Measurements from ENCODE around the gene GTPBP3.
"Not testable (repeated sequence)": the region's sequence is repeated elsewhere in the genome, so short reads cannot be mapped to it uniquely, and the experiment has no call there.

The GTPBP3 gene, protein sequence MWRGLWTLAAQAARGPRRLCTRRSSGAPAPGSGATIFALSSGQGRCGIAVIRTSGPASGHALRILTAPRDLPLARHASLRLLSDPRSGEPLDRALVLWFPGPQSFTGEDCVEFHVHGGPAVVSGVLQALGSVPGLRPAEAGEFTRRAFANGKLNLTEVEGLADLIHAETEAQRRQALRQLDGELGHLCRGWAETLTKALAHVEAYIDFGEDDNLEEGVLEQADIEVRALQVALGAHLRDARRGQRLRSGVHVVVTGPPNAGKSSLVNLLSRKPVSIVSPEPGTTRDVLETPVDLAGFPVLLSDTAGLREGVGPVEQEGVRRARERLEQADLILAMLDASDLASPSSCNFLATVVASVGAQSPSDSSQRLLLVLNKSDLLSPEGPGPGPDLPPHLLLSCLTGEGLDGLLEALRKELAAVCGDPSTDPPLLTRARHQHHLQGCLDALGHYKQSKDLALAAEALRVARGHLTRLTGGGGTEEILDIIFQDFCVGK

DNA sequence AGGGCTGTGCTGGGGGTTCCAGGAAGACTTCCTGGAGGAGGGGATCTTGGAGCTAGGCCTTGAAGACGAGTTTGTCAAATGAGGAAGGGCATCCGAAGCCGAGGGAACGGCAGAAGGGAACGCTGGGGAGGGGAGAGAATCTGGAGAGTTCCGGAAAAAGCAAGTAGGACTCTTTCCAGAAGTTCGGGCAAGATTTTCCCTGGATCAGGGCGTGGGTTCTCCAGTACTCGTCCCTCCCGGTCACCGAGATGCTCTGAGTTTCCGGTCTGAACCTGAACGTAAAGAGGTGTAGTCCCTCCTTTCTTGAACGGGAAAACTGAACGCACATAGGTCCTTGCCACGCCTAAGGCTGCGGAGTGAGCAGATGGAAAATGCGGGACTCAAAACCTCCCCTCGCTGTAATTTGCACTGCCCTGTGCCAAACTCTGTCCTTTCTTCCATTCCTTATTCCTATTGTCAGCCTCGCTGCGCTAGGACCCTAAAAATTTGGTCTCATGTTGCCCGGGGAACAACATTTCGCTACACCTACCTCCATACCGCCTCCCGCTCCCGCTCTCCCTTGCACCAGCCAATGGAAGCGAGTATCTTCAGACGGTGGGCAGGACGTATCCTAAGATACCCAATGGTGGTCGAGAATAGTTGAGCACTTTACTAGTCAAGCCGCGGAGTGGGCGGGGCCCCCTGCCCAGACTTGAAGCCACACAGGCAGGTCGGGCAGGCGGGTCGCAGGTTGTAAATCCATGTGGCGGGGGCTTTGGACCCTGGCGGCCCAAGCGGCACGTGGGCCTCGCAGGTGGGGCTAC, at the start of gene GTPBP3:
TSS of gene GTPBP3 (plus strand) at position 682 of the 803 bp plus-strand sequence. CDS start at position 741, 59 bp downstream.
- Histone ChIP-seq H3K27me3 (ENCODE audit: control insufficient read depth, insufficient read depth, low read length) (no peaks in the 10 kb centered on the region), H3K36me3 (ENCODE audit: control insufficient read depth, insufficient read depth, low read length) (peaks cover 13% of the 10 kb centered on the region), H3K4me3 (ENCODE audit: low read depth, low read length) (peak within 1 kb of the TSS; percentile 99), H3K9ac (ENCODE audit: low read depth, low read length) (peak within 1 kb of the TSS; percentile 84), H3K4me1 (ENCODE audit: control insufficient read depth, insufficient read depth, low read length) (peaks cover 2% of the 10 kb centered on the region), H3K9me3 (ENCODE audit: control insufficient read depth, insufficient read depth, low read length) (no peaks in the 10 kb centered on the region)

DNA sequence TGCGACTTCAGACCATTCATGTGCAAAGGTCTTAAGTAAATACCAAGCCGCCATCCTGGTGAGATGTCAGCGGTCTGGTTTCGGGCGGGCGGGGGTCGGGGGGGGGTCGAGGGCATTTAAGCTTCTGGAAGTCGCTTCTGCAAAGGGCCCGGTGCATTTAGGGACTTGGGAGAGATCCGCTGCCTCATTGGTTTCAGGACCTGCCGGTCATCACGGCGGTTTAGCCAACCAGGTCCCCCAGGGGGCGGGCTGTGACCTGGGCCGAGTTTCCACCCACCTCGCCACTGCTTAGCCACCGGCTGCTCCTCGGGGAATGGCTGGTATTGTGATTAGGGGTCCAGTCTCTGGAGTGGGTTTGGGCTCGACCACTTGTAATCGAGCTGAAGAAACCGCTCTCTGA, 47.9 kb upstream of the GTPBP3 start:
- Histone ChIP-seq H3K27me3 (ENCODE audit: control insufficient read depth, insufficient read depth, low read length) (no peaks in the 10 kb centered on the region), H3K9ac (ENCODE audit: low read depth, low read length) (no peak overlapping the region), H3K9me3 (ENCODE audit: control insufficient read depth, insufficient read depth, low read length) (no peaks in the 10 kb centered on the region), H3K4me1 (ENCODE audit: control insufficient read depth, insufficient read depth, low read length) (peaks cover 2% of the 10 kb centered on the region), H3K36me3 (ENCODE audit: control insufficient read depth, insufficient read depth, low read length) (peaks cover 15% of the 10 kb centered on the region), H3K4me3 (ENCODE audit: low read depth, low read length) (peak overlapping the region; percentile 32)

- Histone ChIP-seq H3K27me3 (ENCODE audit: control insufficient read depth, insufficient read depth, low read length) (no peaks in the 10 kb centered on the region), H3K4me1 (ENCODE audit: control insufficient read depth, insufficient read depth, low read length) (peaks cover 2% of the 10 kb centered on the region), H3K9ac (ENCODE audit: low read depth, low read length) (peak overlapping the region; percentile 37), H3K9me3 (ENCODE audit: control insufficient read depth, insufficient read depth, low read length) (no peaks in the 10 kb centered on the region), H3K4me3 (ENCODE audit: low read depth, low read length) (peak overlapping the region; percentile 78), H3K36me3 (ENCODE audit: control insufficient read depth, insufficient read depth, low read length) (peaks cover 7% of the 10 kb centered on the region)
These were observed 44.9 kb upstream of the GTPBP3 start for GRCh38 chr19:17292301-17293074.

- H3K36me3 ChIP-seq (ENCODE audit: control insufficient read depth, insufficient read depth, low read length) = peaks cover 10% of the 10 kb centered on the region
- no peaks in the 10 kb centered on the region for H3K27me3 ChIP-seq (ENCODE audit: control insufficient read depth, insufficient read depth, low read length)
- peaks cover 2% of the 10 kb centered on the region for H3K4me1 ChIP-seq (ENCODE audit: control insufficient read depth, insufficient read depth, low read length)
- H3K9ac ChIP-seq (ENCODE audit: low read depth, low read length) = no peak overlapping the region
- H3K9me3 ChIP-seq (ENCODE audit: control insufficient read depth, insufficient read depth, low read length) = no peaks in the 10 kb centered on the region
- peak overlapping the region; percentile 45 for H3K4me3 ChIP-seq (ENCODE audit: low read depth, low read length)
These were observed 43.7 kb upstream of the GTPBP3 start for GRCh38 chr19:17293605-17294004.

GRCh38 chr19:17294051-17294891, 43.1 kb upstream of the GTPBP3 start:
- Histone ChIP-seq H3K9me3 (ENCODE audit: control insufficient read depth, insufficient read depth, low read length) (no peaks in the 10 kb centered on the region), H3K27me3 (ENCODE audit: control insufficient read depth, insufficient read depth, low read length) (no peaks in the 10 kb centered on the region), H3K36me3 (ENCODE audit: control insufficient read depth, insufficient read depth, low read length) (peaks cover 10% of the 10 kb centered on the region), H3K4me1 (ENCODE audit: control insufficient read depth, insufficient read depth, low read length) (peaks cover 2% of the 10 kb centered on the region), H3K4me3 (ENCODE audit: low read depth, low read length) (peak overlapping the region; percentile 53), H3K9ac (ENCODE audit: low read depth, low read length) (no peak overlapping the region)

DNA sequence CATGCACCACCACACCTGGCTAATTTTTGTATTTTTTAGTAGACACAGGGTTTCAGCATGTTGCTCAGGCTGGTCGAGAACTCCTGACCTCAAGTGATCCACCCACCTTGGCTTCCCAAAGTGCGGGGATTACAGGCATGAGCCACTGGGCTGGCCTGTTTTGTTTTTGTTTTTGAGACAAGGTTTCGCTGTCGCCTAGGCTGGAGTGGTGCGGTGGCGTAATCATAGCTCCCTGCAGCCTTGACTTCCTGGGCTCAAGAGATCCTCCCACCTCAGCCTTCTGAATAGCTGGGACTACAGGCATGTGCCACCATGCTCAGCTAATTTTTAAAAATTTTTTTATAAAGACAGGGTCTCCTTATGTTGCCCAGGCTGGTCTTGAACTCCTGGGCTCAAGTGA, 41.8 kb upstream of the GTPBP3 start:
- H3K36me3 ChIP-seq (ENCODE audit: control insufficient read depth, insufficient read depth, low read length) = peaks cover 10% of the 10 kb centered on the region
- not testable (repeated sequence) for H3K9me3 ChIP-seq (ENCODE audit: control insufficient read depth, insufficient read depth, low read length); H3K9ac ChIP-seq (ENCODE audit: low read depth, low read length); H3K4me1 ChIP-seq (ENCODE audit: control insufficient read depth, insufficient read depth, low read length); H3K27me3 ChIP-seq (ENCODE audit: control insufficient read depth, insufficient read depth, low read length); H3K4me3 ChIP-seq (ENCODE audit: low read depth, low read length)

GRCh38 chr19:17296273-17296672, 41.1 kb upstream of the GTPBP3 start:
- Histone ChIP-seq H3K9me3 (ENCODE audit: control insufficient read depth, insufficient read depth, low read length) (no peaks in the 10 kb centered on the region), H3K4me3 (ENCODE audit: low read depth, low read length) (no peak overlapping the region), H3K36me3 (ENCODE audit: control insufficient read depth, insufficient read depth, low read length) (peaks cover 16% of the 10 kb centered on the region), H3K27me3 (ENCODE audit: control insufficient read depth, insufficient read depth, low read length) (no peaks in the 10 kb centered on the region), H3K4me1 (ENCODE audit: control insufficient read depth, insufficient read depth, low read length) (peaks cover 2% of the 10 kb centered on the region), H3K9ac (ENCODE audit: low read depth, low read length) (no peak overlapping the region)

DNA sequence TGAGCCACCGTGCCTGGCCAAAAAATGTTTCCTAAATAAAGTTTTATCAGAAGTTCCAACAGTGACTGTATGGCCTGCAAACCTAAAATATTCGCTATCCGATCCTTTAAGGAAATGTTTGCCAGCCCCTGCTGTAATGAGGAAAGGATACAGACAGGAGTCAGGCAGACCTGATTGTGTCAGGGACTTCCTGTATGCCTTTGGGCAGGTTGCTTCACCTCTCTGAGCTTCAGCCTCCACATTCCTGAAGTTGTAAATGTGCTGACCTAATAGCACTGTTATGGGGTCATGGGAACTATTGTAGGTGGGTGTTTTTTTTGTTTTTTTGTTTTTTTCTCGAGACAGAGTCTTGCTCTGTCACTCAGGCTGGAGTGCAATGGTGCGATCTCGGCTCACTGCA, 40.4 kb upstream of the GTPBP3 start:
- Histone ChIP-seq H3K4me1 (ENCODE audit: control insufficient read depth, insufficient read depth, low read length) (peaks cover 2% of the 10 kb centered on the region), H3K4me3 (ENCODE audit: low read depth, low read length) (no peak overlapping the region), H3K36me3 (ENCODE audit: control insufficient read depth, insufficient read depth, low read length) (peaks cover 17% of the 10 kb centered on the region), H3K9ac (ENCODE audit: low read depth, low read length) (no peak overlapping the region), H3K9me3 (ENCODE audit: control insufficient read depth, insufficient read depth, low read length) (no peaks in the 10 kb centered on the region), H3K27me3 (ENCODE audit: control insufficient read depth, insufficient read depth, low read length) (no peaks in the 10 kb centered on the region)

DNA sequence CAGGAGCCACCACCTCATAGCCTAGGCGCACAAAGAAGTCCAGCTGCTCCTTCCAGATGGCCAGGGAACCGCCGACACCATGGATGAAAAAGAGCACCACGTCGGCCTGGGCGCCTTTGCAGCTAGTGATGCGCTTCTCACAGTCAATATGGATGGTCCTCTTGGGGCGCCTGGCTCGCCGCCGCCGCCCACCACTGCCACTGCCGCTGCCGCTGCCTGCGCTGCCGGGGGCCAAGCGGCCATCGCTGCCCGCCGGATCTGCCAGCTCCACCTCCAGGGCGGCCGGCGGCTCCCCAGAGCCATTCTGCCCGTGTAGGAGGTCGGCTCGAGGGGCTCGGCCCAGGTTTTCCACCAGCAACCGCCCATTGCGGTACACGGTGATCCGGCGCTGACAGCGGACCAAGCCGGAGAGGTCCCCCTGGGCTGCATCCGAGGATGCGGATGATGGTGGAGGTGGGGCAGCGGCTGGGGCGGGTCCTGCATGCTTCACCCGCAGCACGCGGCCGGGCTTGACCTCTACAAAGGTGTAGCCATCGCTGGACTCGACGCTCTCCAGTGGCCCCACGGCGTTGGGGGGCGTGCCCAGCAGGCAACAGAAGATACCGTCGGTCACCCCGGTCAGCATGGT, 36.2 kb upstream of the GTPBP3 start:
- Histone ChIP-seq H3K4me1 (ENCODE audit: control insufficient read depth, insufficient read depth, low read length) (peaks cover 10% of the 10 kb centered on the region), H3K4me3 (ENCODE audit: low read depth, low read length) (no peak overlapping the region), H3K27me3 (ENCODE audit: control insufficient read depth, insufficient read depth, low read length) (no peaks in the 10 kb centered on the region), H3K36me3 (ENCODE audit: control insufficient read depth, insufficient read depth, low read length) (peaks cover 12% of the 10 kb centered on the region), H3K9me3 (ENCODE audit: control insufficient read depth, insufficient read depth, low read length) (no peaks in the 10 kb centered on the region), H3K9ac (ENCODE audit: low read depth, low read length) (no peak overlapping the region)

DNA sequence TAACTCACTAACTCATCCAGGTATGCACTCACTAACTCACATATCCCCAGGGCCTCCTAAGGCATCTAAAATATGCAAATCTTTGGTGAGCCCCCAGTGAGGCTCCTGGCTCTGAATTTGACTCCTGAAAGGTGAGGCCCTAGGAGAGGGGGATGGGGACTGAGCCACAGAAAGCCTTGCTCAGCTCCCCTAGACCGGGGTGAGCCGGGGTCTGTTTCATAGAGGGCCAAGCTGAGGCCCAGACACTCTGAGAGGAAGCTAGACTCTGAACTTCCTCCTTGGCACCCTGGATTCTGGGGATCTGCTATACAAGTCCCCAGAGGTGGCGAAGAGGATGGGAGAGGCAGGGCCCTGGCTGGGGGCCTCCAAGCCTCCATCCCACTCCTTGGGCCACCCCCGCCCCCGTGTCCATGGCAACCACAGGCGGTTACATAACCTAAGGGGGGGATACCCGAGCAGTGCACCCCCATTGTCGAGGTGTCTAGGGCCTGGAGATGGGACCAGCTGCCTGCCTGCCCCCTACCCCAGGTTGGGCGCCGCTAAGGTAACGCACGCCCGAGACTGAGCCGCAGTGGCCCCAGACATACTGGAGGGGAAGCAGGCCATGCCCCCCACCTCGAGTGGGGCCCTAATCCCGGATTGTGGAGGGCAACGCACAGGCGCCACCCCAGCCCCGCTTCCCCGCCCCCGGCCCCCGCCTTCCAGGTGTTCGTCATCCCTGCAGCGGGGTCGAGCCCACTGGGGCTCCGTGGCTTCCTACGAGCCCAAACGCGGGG, 34.8 kb upstream of the GTPBP3 start:
- Histone ChIP-seq H3K9ac (ENCODE audit: low read depth, low read length) (no peak overlapping the region), H3K4me1 (ENCODE audit: control insufficient read depth, insufficient read depth, low read length) (peaks cover 10% of the 10 kb centered on the region), H3K9me3 (ENCODE audit: control insufficient read depth, insufficient read depth, low read length) (no peaks in the 10 kb centered on the region), H3K36me3 (ENCODE audit: control insufficient read depth, insufficient read depth, low read length) (peaks cover 10% of the 10 kb centered on the region), H3K4me3 (ENCODE audit: low read depth, low read length) (peak overlapping the region; percentile 56), H3K27me3 (ENCODE audit: control insufficient read depth, insufficient read depth, low read length) (no peaks in the 10 kb centered on the region)
